Measurements from ENCODE around the gene GRK5.
"Not testable (repeated sequence)": the region's sequence is repeated elsewhere in the genome, so short reads cannot be mapped to it uniquely, and the experiment has no call there.

The GRK5 gene

GRCh38 chr10:119252051-119252465 is 44.7 kb downstream of the GRK5 start:
- no peak for FAIRE-seq

GRCh38 chr10:119252470-119253151 is 45.2 kb downstream of the GRK5 start:
- no peak for FAIRE-seq

- FAIRE-seq: no peak
Measured at GRCh38 chr10:119253433-119254174, 46.2 kb downstream of the GRK5 start.

GRCh38 chr10:119254335-119254734 is 47.0 kb downstream of the GRK5 start:
- FAIRE-seq: no peak

GRCh38 chr10:119256030-119256429 is 48.7 kb downstream of the GRK5 start:
- FAIRE-seq: no peak

- FAIRE-seq: no peak
Measured at GRCh38 chr10:119256897-119257296, 49.5 kb downstream of the GRK5 start.

GRCh38 chr10:119257899-119258419 is 50.6 kb downstream of the GRK5 start:
- no peak for FAIRE-seq

GRCh38 chr10:119259345-119259744 is 52.0 kb downstream of the GRK5 start:
- FAIRE-seq: no peak

GRCh38 chr10:119261016-119261415 is 53.6 kb downstream of the GRK5 start:
- not testable (repeated sequence) for FAIRE-seq

GRCh38 chr10:119263951-119264617 is 56.7 kb downstream of the GRK5 start:
- FAIRE-seq: no peak

GRCh38 chr10:119265691-119266090 is 58.3 kb downstream of the GRK5 start:
- no peak for FAIRE-seq

- FAIRE-seq: no peak
Measured at GRCh38 chr10:119267384-119267783, 60.0 kb downstream of the GRK5 start.

GRCh38 chr10:119268428-119268827 is 61.1 kb downstream of the GRK5 start:
- no peak for FAIRE-seq

- FAIRE-seq: no peak
Measured at GRCh38 chr10:119268871-119269506, 61.6 kb downstream of the GRK5 start.

GRCh38 chr10:119269737-119270136 is 62.4 kb downstream of the GRK5 start:
- FAIRE-seq: no peak

- no peak for FAIRE-seq
Measured at GRCh38 chr10:119270762-119271366, 63.5 kb downstream of the GRK5 start.

- FAIRE-seq: not testable (repeated sequence)
Measured at GRCh38 chr10:119272338-119272734, 65.0 kb downstream of the GRK5 start.

GRCh38 chr10:119272736-119273135 is 65.4 kb downstream of the GRK5 start:
- FAIRE-seq: no peak

- FAIRE-seq: no peak
Measured at GRCh38 chr10:119273413-119273812, 66.0 kb downstream of the GRK5 start.

- FAIRE-seq: no peak
Measured at GRCh38 chr10:119274519-119275045, 67.2 kb downstream of the GRK5 start.

- FAIRE-seq: no peak
Measured at GRCh38 chr10:119275085-119275484, 67.7 kb downstream of the GRK5 start.

- not testable (repeated sequence) for FAIRE-seq
Measured at GRCh38 chr10:119276194-119276593, 68.8 kb downstream of the GRK5 start.

Data from islet of Langerhans (tissue), 1 donor.